IMR-90 (cell line): ENCODE measurements around the gene UNC13A. TPM values are rescaled to one million over a fixed set of nuclear protein-coding genes. Genes with fewer than 3 reads are reported as not detected.

Source experiments
- ATAC-seq: fragments of 200-7000 bp; cut with Tn5 transposase; 2 replicates; pipeline ENCODE4 v1.9.1; 2020; ENCODE audit warnings: low read depth, mild to moderate bottlenecking, moderate library complexity
- BruUV-seq: library from RNA; stranded (reverse); fragments of 400-500 nt; replicated peaks from 2 replicates; lab custom pipeline; 2021; lab: Mats Ljungman, UMichigan
- CTCF ChIA-PET: fragments of 300-600 bp; formaldehyde crosslinking; extraction: SDS; loops from one replicate; lab custom pipeline; 2021; ENCODE audit warnings: antibody characterized with exemption; lab: Yijun Ruan, JAX
- POLR2A ChIA-PET: fragments of 300-600 bp; sonication (Branson Sonifier 250); formaldehyde crosslinking; loops from one replicate; lab custom pipeline; 2022; ENCODE audit warnings: antibody characterized with exemption; ENCODE audit not compliant: unreplicated experiment; lab: Charles Lee
- DNase-seq: peaks from one replicate; pipeline ENCODE4 v3.0.0; 2013
- H2AFZ ChIP-seq: replicated peaks from 2 replicates; pipeline ENCODE3; 2013; ENCODE audit warnings: low read length, mild to moderate bottlenecking; ENCODE audit not compliant: poor library complexity
- H2AK5ac ChIP-seq: 2 replicates; pipeline ENCODE4 v1.6.1; 2013; ENCODE audit warnings: low read depth, low read length, inconsistent platforms
- H2AK9ac ChIP-seq: replicated peaks from 2 replicates; pipeline ENCODE3; 2013; ENCODE audit warnings: mild to moderate bottlenecking, low read depth, low read length, moderate library complexity; ENCODE audit not compliant: poor library complexity
- H2BK120ac ChIP-seq: 2 replicates; pipeline ENCODE4 v1.6.1; 2013; ENCODE audit warnings: low read depth, low read length, inconsistent platforms
- H2BK15ac ChIP-seq: 3 replicates; pipeline ENCODE4 v1.6.1; 2013; ENCODE audit warnings: low read depth, low read length, inconsistent platforms
- H2BK20ac ChIP-seq: 2 replicates; pipeline ENCODE4 v1.6.1; 2013; ENCODE audit warnings: low read depth, mild to moderate bottlenecking, inconsistent platforms, low read length, moderate library complexity
- H2BK5ac ChIP-seq: 2 replicates; pipeline ENCODE4 v1.6.1; 2013; ENCODE audit warnings: mild to moderate bottlenecking, low read depth, low read length, inconsistent platforms; ENCODE audit not compliant: poor library complexity, severe bottlenecking
- H3K14ac ChIP-seq: replicated peaks from 2 replicates; pipeline ENCODE4 v1.6.1; 2013; ENCODE audit warnings: low read depth, low read length, inconsistent platforms
- H3K18ac ChIP-seq: 2 replicates; pipeline ENCODE4 v1.6.1; 2013; ENCODE audit warnings: low read depth, low read length, control low read depth
- H3K23ac ChIP-seq: 2 replicates; pipeline ENCODE4 v1.6.1; 2013; ENCODE audit warnings: low read depth, low read length, inconsistent platforms
- H3K27ac ChIP-seq: 2 replicates; pipeline ENCODE4 v1.5.1; 2013; ENCODE audit warnings: mild to moderate bottlenecking, control low read depth, low read length; ENCODE audit not compliant: insufficient read depth
- H3K27me3 ChIP-seq: 2 replicates; pipeline ENCODE4 v1.6.1; 2013; ENCODE audit warnings: low read length; ENCODE audit not compliant: control insufficient read depth, insufficient read depth
- H3K36me3 ChIP-seq: 2 replicates; pipeline ENCODE4 v1.6.1; 2013; ENCODE audit warnings: low read length, mixed read lengths; ENCODE audit not compliant: control insufficient read depth, insufficient read depth
- H3K4ac ChIP-seq: 2 replicates; pipeline ENCODE4 v1.6.1; 2013; ENCODE audit warnings: low read depth, low read length, inconsistent platforms
- H3K4me1 ChIP-seq: 2 replicates; pipeline ENCODE4 v1.6.1; 2013; ENCODE audit warnings: low read length, mixed read lengths; ENCODE audit not compliant: control insufficient read depth, insufficient read depth
- H3K4me2 ChIP-seq: 2 replicates; pipeline ENCODE4 v1.6.1; 2013; ENCODE audit warnings: low read depth, mild to moderate bottlenecking, control low read depth, low read length, moderate library complexity
- H3K4me3 ChIP-seq: 2 replicates; pipeline ENCODE4 v1.5.1; 2013; ENCODE audit warnings: low read depth, mild to moderate bottlenecking, control low read depth, low read length, moderate library complexity; ENCODE audit not compliant: insufficient read depth
- H3K56ac ChIP-seq: 2 replicates; pipeline ENCODE4 v1.6.1; 2013; ENCODE audit warnings: low read length, inconsistent platforms; ENCODE audit not compliant: insufficient read depth; ENCODE audit errors: extremely low read depth
- H3K79me1 ChIP-seq, 2 experiments: 2 replicates each; pipeline ENCODE4 v1.6.1; 2013; ENCODE audit warnings: low read length in 2 of 2, inconsistent platforms in 1 of 2, low read depth in 1 of 2
- H3K9ac ChIP-seq: 2 replicates; pipeline ENCODE4 v1.6.1; 2013; ENCODE audit warnings: low read depth, low read length, control low read depth
- H3K9me1 ChIP-seq: 2 replicates; pipeline ENCODE4 v1.6.1; 2013; ENCODE audit warnings: low read length, inconsistent platforms; ENCODE audit not compliant: insufficient read depth
- H3K9me3 ChIP-seq: 2 replicates; pipeline ENCODE4 v1.6.1; 2013; ENCODE audit warnings: low read length; ENCODE audit not compliant: control insufficient read depth, insufficient read depth
- H4K20me1 ChIP-seq: 2 replicates; pipeline ENCODE4 v1.6.1; 2013; ENCODE audit warnings: low read length, inconsistent platforms; ENCODE audit not compliant: insufficient read depth
- H4K5ac ChIP-seq: 2 replicates; pipeline ENCODE4 v1.6.1; 2013; ENCODE audit warnings: mild to moderate bottlenecking, low read depth, low read length, control low read depth
- H4K8ac ChIP-seq, 2 experiments: 2 replicates each; pipeline ENCODE4 v1.6.1; 2013; ENCODE audit warnings: low read depth in 2 of 2, low read length in 2 of 2, control low read depth in 1 of 2, inconsistent platforms in 1 of 2
- H4K91ac ChIP-seq: 2 replicates; pipeline ENCODE4 v1.6.1; 2013; ENCODE audit warnings: low read depth, low read length, inconsistent platforms; ENCODE audit not compliant: insufficient read depth
- CTCF ChIP-seq: conservative IDR thresholded peaks from 2 replicates; pipeline ENCODE4 v1.5.1; 2012; ENCODE audit warnings: mild to moderate bottlenecking, low read depth, low read length, improper control_type of control experiment
- ELK1 ChIP-seq: fragments of 150-350 bp; IDR thresholded peaks from 2 replicates; pipeline ENCODE4 v1.6.1; 2016; ENCODE audit warnings: low read depth, mild to moderate bottlenecking, low read length, moderate library complexity, borderline replicate concordance
- MAZ ChIP-seq: IDR thresholded peaks from 2 replicates; pipeline ENCODE4 v1.6.1; 2012; ENCODE audit warnings: low read depth, mild to moderate bottlenecking, low read length, improper control_type of control experiment, moderate library complexity, borderline replicate concordance
- POLR2A ChIP-seq: IDR thresholded peaks from 2 replicates; pipeline ENCODE4 v1.6.1; 2012; ENCODE audit warnings: mild to moderate bottlenecking, low read depth, low read length
- USF2 ChIP-seq: fragments of 150-350 bp; IDR thresholded peaks from 2 replicates; pipeline ENCODE4 v1.6.1; 2017; ENCODE audit warnings: mild to moderate bottlenecking, antibody characterized with exemption, low read length, low read depth
- WGBS, 2 experiments: methylation state at CpG; one replicate each; pipeline versions ENCODE4 v1.1.5 to v1.1.7; 2013; ENCODE audit warnings: missing lambda C conversion rate in 2 of 2; ENCODE audit not compliant: insufficient read length in 1 of 2; ENCODE audit errors: extremely low coverage in 2 of 2; 5-methylcytosine and 5-hydroxymethylcytosine counted together
- dilution Hi-C: fragments of 300-500 bp; cut with HindIII; formaldehyde crosslinking; loops from one replicate; pipeline ENCODE4 v1.14.3; 2018; ENCODE audit warnings: low sequenced_read_pairs; ENCODE audit not compliant: unreplicated experiment
- in situ Hi-C: fragments of 300-500 bp; cut with MboI; formaldehyde crosslinking; loops from 3 replicates; pipeline ENCODE4 v1.14.3; 2019; ENCODE audit warnings: low sequenced_read_pairs, inconsistent platforms, mixed read lengths
- intact Hi-C: fragments of 100-400 bp; cut with micrococcal nuclease; formaldehyde crosslinking; loops from 2 replicates; pipeline ENCODE4 v1.10.0; 2022
- polyA plus RNA-seq, 3 experiments: library from polyadenylated mRNA; depleted of rRNA; stranded (reverse); fragments of >200 nt; gene quantifications; 2 replicates each; pipeline ENCODE4 v1.2.3, GENCODE V29; 2012; ENCODE audit warnings: low replicate concordance in 1 of 3
- total RNA-seq: library from RNA; depleted of rRNA; stranded (reverse); fragments of >200 nt; gene quantifications from 2 replicates; pipeline ENCODE4 v1.2.3, GENCODE V29; 2012

The UNC13A gene
- total and polyA plus RNA-seq, 2 of the 4 experiments (the other 2 are of a cell fraction), result 0.18 to 0.22 TPM

- H4K5ac ChIP-seq, result no peak overlapping the region
- H3K56ac ChIP-seq, result no peak overlapping the region
- H3K18ac ChIP-seq, result no peak overlapping the region
- no peak overlapping the region for H2AFZ ChIP-seq
- H2AK5ac ChIP-seq, result no peak overlapping the region
- ATAC-seq, result no peak
- no peak overlapping the region for H2BK5ac ChIP-seq
- no peak overlapping the region for H4K8ac ChIP-seq
- H3K4ac ChIP-seq, result no peak overlapping the region
- H3K4me1 ChIP-seq, result peaks cover 13% of the 10 kb centered on the region
- 90% methylated on average over 5 of the region's 12 CpGs; no CpG with 5 or more reads in 1 of the 2 experiments for WGBS, 2 experiments
- no peak for TF ChIP-seq ELK1
- no peak for TF ChIP-seq POLR2A
- TF ChIP-seq CTCF, result no peak
- TF ChIP-seq USF2, result no peak
- TF ChIP-seq MAZ, result no peak
- H3K23ac ChIP-seq, result no peak overlapping the region; the same call in 1 of the 2 replicates
- H4K91ac ChIP-seq, result no peak overlapping the region
- peaks cover 20% of the 10 kb centered on the region for H3K9me1 ChIP-seq
- H3K14ac ChIP-seq, result no peak overlapping the region
- in situ Hi-C loops (no loop called here), dilution Hi-C loops (no loop called here), intact Hi-C loops (no loop called here)
- ChIA-PET CTCF (no interaction called here), POLR2A (no interaction called here)
- H3K9ac ChIP-seq, result no peak overlapping the region
- H2AK9ac ChIP-seq, result no peak overlapping the region
- no peaks in the 10 kb centered on the region for H3K9me3 ChIP-seq
- peaks cover 11 to 58% of the 10 kb centered on the region in 2 experiments for H3K79me1 ChIP-seq
- peak overlapping the region; percentile 94; the same call in 1 of the 2 replicates for H3K4me2 ChIP-seq
- BruUV-seq, result no TSS peak
- no peak overlapping the region for H2BK120ac ChIP-seq
- H3K36me3 ChIP-seq, result peaks cover 32% of the 10 kb centered on the region
- DNase-seq, result no peak
- H3K27ac ChIP-seq, result no peak overlapping the region
- H2BK15ac ChIP-seq, result no peak overlapping the region
- no peak overlapping the region for H2BK20ac ChIP-seq
- H3K27me3 ChIP-seq, result no peaks in the 10 kb centered on the region
- peaks cover 24% of the 10 kb centered on the region for H4K20me1 ChIP-seq
- no peak overlapping the region for H3K4me3 ChIP-seq
These were observed 33.0 kb upstream of the UNC13A start for GRCh38 chr19:17721111-17721628.
